ENCODE data around the gene RIBC2.

RIBC2 gene

GRCh38 chr22:45446216-45446615 is 32.7 kb downstream of the RIBC2 start:
- no peak for TF ChIP-seq SIN3A (IDR thresholded peaks at IDR 0.05; ENCODE audit: borderline replicate concordance, insufficient read depth, low read length)
- TF ChIP-seq POLR2AphosphoS5 (IDR thresholded peaks at IDR 0.05; ENCODE audit: low read depth, low read length) = no peak
- no peak for TF ChIP-seq FOXP2 (optimal IDR thresholded peaks at IDR 0.05; ENCODE audit: borderline replicate concordance, extremely low read depth, extremely low read length, insufficient read depth)
- TF ChIP-seq TAF1 (IDR thresholded peaks at IDR 0.05; ENCODE audit: borderline replicate concordance, insufficient read depth, low read length) = no peak
- TF ChIP-seq REST (IDR thresholded peaks at IDR 0.05; ENCODE audit: insufficient read depth in 1 of 2, low read depth in 2 of 2, low read length in 2 of 2) = no peak

DNA sequence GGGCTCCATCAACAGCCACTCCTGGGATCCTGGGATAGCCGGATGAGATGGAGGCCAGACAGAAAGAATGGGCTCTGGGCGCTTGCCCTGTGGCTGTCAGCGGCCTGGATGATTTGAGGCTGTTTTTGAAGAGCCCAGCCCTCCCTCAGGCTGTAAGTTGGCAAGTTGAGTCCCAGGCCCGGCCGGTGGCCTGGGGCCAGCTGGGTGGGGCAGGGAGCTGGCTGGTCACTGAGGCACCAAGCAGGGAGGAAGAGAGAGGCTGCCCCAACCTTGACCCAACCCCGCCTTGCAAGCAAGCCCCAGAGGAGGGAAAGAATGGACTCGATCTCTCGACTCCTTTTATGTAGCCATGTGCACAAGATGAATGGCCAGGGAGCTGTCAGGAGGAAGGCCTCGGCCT is 34.9 kb downstream of the RIBC2 start:
- no peak for TF ChIP-seq TAF1 (IDR thresholded peaks at IDR 0.05; ENCODE audit: borderline replicate concordance, insufficient read depth, low read length)
- TF ChIP-seq SIN3A (IDR thresholded peaks at IDR 0.05; ENCODE audit: borderline replicate concordance, insufficient read depth, low read length) = no peak
- no peak for TF ChIP-seq FOXP2 (optimal IDR thresholded peaks at IDR 0.05; ENCODE audit: borderline replicate concordance, extremely low read depth, extremely low read length, insufficient read depth)
- TF ChIP-seq POLR2AphosphoS5 (IDR thresholded peaks at IDR 0.05; ENCODE audit: low read depth, low read length) = no peak
- TF ChIP-seq REST (IDR thresholded peaks at IDR 0.05; ENCODE audit: insufficient read depth in 1 of 2, low read depth in 2 of 2, low read length in 2 of 2) = no peak

- TF ChIP-seq TAF1 (IDR thresholded peaks at IDR 0.05; ENCODE audit: borderline replicate concordance, insufficient read depth, low read length) = no peak
- no peak for TF ChIP-seq FOXP2 (optimal IDR thresholded peaks at IDR 0.05; ENCODE audit: borderline replicate concordance, extremely low read depth, extremely low read length, insufficient read depth)
- no peak for TF ChIP-seq POLR2AphosphoS5 (IDR thresholded peaks at IDR 0.05; ENCODE audit: low read depth, low read length)
- TF ChIP-seq SIN3A (IDR thresholded peaks at IDR 0.05; ENCODE audit: borderline replicate concordance, insufficient read depth, low read length) = no peak
- TF ChIP-seq REST (IDR thresholded peaks at IDR 0.05; ENCODE audit: insufficient read depth in 1 of 2, low read depth in 2 of 2, low read length in 2 of 2) = no peak
Measured at GRCh38 chr22:45450101-45450785, 36.8 kb downstream of the RIBC2 start.

GRCh38 chr22:45450921-45451651 is 37.6 kb downstream of the RIBC2 start:
- no peak for TF ChIP-seq REST (IDR thresholded peaks at IDR 0.05; ENCODE audit: insufficient read depth in 1 of 2, low read depth in 2 of 2, low read length in 2 of 2)
- no peak for TF ChIP-seq FOXP2 (optimal IDR thresholded peaks at IDR 0.05; ENCODE audit: borderline replicate concordance, extremely low read depth, extremely low read length, insufficient read depth)
- no peak for TF ChIP-seq POLR2AphosphoS5 (IDR thresholded peaks at IDR 0.05; ENCODE audit: low read depth, low read length)
- TF ChIP-seq TAF1 (IDR thresholded peaks at IDR 0.05; ENCODE audit: borderline replicate concordance, insufficient read depth, low read length) = no peak
- no peak for TF ChIP-seq SIN3A (IDR thresholded peaks at IDR 0.05; ENCODE audit: borderline replicate concordance, insufficient read depth, low read length)

All from PFSK-1 (cell line).